ENCODE results near the gene NT5DC3. TPM values are rescaled to one million over a fixed set of nuclear protein-coding genes. Genes with fewer than 3 reads are reported as not detected.
A peak's percentile ranks its signal among the peaks of the same experiment; 100 is the strongest.

NT5DC3 gene
- total and polyA plus RNA-seq, 9 of the 15 experiments (the other 6 are each of a cell fraction or from before 2014, with no cell fraction given), result 6.3 to 33.5 (median 24.5) TPM

DNA sequence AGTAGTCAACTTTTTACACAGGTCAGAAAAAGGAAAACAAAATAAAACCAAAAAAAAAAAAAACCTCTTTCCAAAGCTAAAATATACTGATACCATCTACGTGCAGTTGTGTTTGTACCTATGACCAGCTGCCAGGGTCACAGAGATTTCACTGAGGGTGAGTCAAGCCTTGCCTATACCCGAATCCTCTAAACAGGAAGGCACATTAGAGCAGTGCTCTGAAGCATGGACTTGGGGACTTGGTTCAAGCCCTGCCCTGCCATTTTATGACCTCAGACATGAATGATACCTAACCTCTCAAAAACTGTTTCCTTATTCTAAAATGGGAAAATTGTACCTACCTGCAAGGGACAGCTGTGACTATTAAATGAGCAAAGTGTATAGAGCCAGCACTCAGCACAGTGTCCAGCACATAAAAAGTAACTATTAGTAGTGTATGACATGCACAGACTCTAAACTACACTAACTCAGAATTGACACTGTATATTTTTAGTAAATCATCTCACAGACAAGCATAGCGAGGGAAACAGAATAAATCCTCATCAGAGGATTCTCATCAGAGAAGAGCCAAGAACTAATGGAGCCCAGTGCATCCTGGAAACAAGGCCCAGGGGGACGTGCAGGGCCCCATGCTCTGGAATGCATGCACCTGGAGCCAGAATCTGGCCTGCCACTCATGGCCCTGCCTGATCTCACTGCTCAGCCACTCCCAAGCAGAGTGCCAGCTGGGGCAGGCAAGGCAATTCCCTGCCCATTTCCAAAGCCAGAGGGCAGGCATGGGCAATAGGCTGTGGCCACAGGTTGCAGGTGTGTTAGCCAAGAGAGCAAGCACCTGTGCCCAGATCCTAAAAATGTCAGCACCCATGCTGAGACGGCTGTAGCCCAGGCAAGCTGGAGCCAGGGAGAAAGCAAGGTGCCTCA, 57.0 kb downstream of the NT5DC3 start:
- intact Hi-C loops (cut with micrococcal nuclease), result no loop called here
- ChIA-PET CTCF (ENCODE audit: low intra/inter-chr PET ratio) (interaction anchor here (0.6 kb wide), 1 partner anchor 13 kb away, joined by 3 read pairs; no protein-coding TSS in a partner anchor), POLR2A (interaction anchor here (1.2 kb wide), 1 partner anchor 11 kb away, joined by 6 read pairs; no protein-coding TSS in a partner anchor)
- TF ChIP-seq MEIS2 (IDR thresholded peaks at IDR 0.05; ENCODE audit: partially characterized antibody), result no peak
- TF ChIP-seq HNRNPLL (IDR thresholded peaks at IDR 0.05; ENCODE audit: low read depth, low read length, poor library complexity, severe bottlenecking), result no peak
- TF ChIP-seq HCFC1 (IDR thresholded peaks at IDR 0.05; ENCODE audit: low read depth, low read length), result no peak
- no peak for TF ChIP-seq KAT8 (IDR thresholded peaks at IDR 0.05; ENCODE audit: low read depth)
- no peak for TF ChIP-seq SP1 (CRISPR knock-in tag; IDR thresholded peaks at IDR 0.05)
- no peak for TF ChIP-seq ZEB2 (IDR thresholded peaks at IDR 0.05)
- Histone ChIP-seq H3K4me2 (ENCODE audit: insufficient read depth, low read length) (no peak overlapping the region), H3K9ac (ENCODE audit: insufficient read depth in 1 of 2, low read depth in 2 of 2, low read length in 2 of 2) (0 out of 4 replicates have a peak overlapping the region, but pooled peaks of 1 of the 2 experiments have one; percentile 20), H3K27me3 (ENCODE audit: control insufficient read depth in 2 of 2, insufficient read depth in 2 of 2, low read length in 2 of 2) (no peaks in the 10 kb centered on the region), H3K79me2 (ENCODE audit: control insufficient read depth, insufficient read depth, low read length) (no peaks in the 10 kb centered on the region; the same call in 2 of the 3 replicates), H3K36me3 (ENCODE audit: control insufficient read depth, insufficient read depth, low read length) (peaks cover 95% of the 10 kb centered on the region), H3K9me3 (replicated peaks; ENCODE audit: control insufficient read depth, insufficient read depth, low read depth, low read length) (no peaks in the 10 kb centered on the region), H3K9me1 (ENCODE audit: control insufficient read depth, insufficient read depth, low read length) (no peaks in the 10 kb centered on the region), H3K4me1 (replicated peaks in 1 of 2; ENCODE audit: control insufficient read depth in 2 of 2, insufficient read depth in 2 of 2, low read length in 2 of 2) (no peaks in the 10 kb centered on the region), H4K20me1 (replicated peaks; ENCODE audit: control insufficient read depth, insufficient read depth, low read length) (0 out of 2 replicates have a peak, but pooled peaks cover 7% of the 10 kb centered on the region), H3K27ac (ENCODE audit: extremely low read depth, low read depth, low read length) (no peak overlapping the region; the same call in 2 of the 3 replicates), H2AFZ (ENCODE audit: low read depth, low read length) (no peak overlapping the region), H3K4me3 (no peak overlapping the region)
- in situ Hi-C loops (cut with MboI), result no loop called here
- DNase-seq (ENCODE audit: extremely low read depth in 1 of 4, low spot score in 3 of 4) (no peak), ATAC-seq (no peak), FAIRE-seq (no peak)
- 98% methylated on average over 5 of the region's 5 CpGs for WGBS (ENCODE audit: insufficient coverage, low coverage, missing lambda C conversion rate)
- BruUV-seq (replicated peaks), result no TSS peak
